Measurements from ENCODE around the gene ZNF530.

Gene ZNF530
- total RNA-seq: 3.1 to 9.6 reads per million in 2 donors

- peak; percentile 48 to 92 (median 67) for DNase-seq
Measured at GRCh38 chr19:57599761-57600383, at the start of gene ZNF530. ZNF530 (plus strand) TSS chr19:57599885; CDS start chr19:57604346, 4,461 bp downstream.

- no peak for DNase-seq
Measured at GRCh38 chr19:57552432-57552831, 47.3 kb upstream of the ZNF530 start.

- no peak for DNase-seq
Measured at GRCh38 chr19:57557659-57558058, 42.0 kb upstream of the ZNF530 start.

- no peak for DNase-seq
Measured at GRCh38 chr19:57558525-57558924, 41.2 kb upstream of the ZNF530 start.

- peak in 1 of 5 experiments; percentile 23 for DNase-seq
Measured at GRCh38 chr19:57559008-57559403, 40.7 kb upstream of the ZNF530 start.

GRCh38 chr19:57559404-57560025, 40.2 kb upstream of the ZNF530 start, which contains the start of gene ZNF550:
ZNF550 (minus strand) TSS chr19:57559863; CDS start chr19:57559682, 181 bp downstream.
- DNase-seq: peak; percentile 67 to 91 (median 81)

GRCh38 chr19:57560049-57560491, 39.6 kb upstream of the ZNF530 start:
- no peak for DNase-seq

GRCh38 chr19:57563547-57563946, 36.1 kb upstream of the ZNF530 start:
- no peak for DNase-seq

- peak in 1 of 5 experiments; percentile 30 for DNase-seq
Measured at GRCh38 chr19:57566396-57567265, 33.1 kb upstream of the ZNF530 start.

- DNase-seq: no peak
Measured at GRCh38 chr19:57570707-57571106, 29.0 kb upstream of the ZNF530 start.

GRCh38 chr19:57572415-57572947, 27.2 kb upstream of the ZNF530 start:
- DNase-seq: no peak

GRCh38 chr19:57576661-57577060, 23.0 kb upstream of the ZNF530 start:
- no peak for DNase-seq

GRCh38 chr19:57578487-57579205, 21.0 kb upstream of the ZNF530 start, which contains the start of gene ZNF416:
ZNF416 (minus strand) TSS chr19:57578911; CDS start chr19:57578704, 207 bp downstream.
- peak; percentile 77 to 99 (median 93) for DNase-seq

- no peak for DNase-seq
Measured at GRCh38 chr19:57583104-57583520, 16.6 kb upstream of the ZNF530 start.

- DNase-seq: peak; percentile 44 to 96 (median 77)
Measured at GRCh38 chr19:57583521-57584416, 15.9 kb upstream of the ZNF530 start, which contains the start of gene ZIK1. ZIK1 (plus strand) TSS chr19:57584145; CDS start chr19:57584357, 212 bp downstream.

- DNase-seq: no peak
Measured at GRCh38 chr19:57587529-57587928, 12.2 kb upstream of the ZNF530 start.

GRCh38 chr19:57599377-57599760, 316 bp upstream of the ZNF530 start:
- no peak for DNase-seq

- no peak for DNase-seq
Measured at GRCh38 chr19:57606931-57607330, 7.2 kb downstream of the ZNF530 start.

- no peak for DNase-seq
Measured at GRCh38 chr19:57611113-57611512, 11.4 kb downstream of the ZNF530 start.

- DNase-seq: peak; percentile 64 to 95 (median 85)
Measured at GRCh38 chr19:57613941-57614743, 14.5 kb downstream of the ZNF530 start, which contains the start of gene ZNF134. ZNF134 (plus strand) TSS chr19:57614242; CDS start chr19:57619469, 5,227 bp downstream.

All from T-helper 2 cell (primary cell).